Endothelial cell of umbilical vein (primary cell): ENCODE results near the gene RIOK3. TPM values are rescaled to one million over a fixed set of nuclear protein-coding genes. Genes with fewer than 3 reads are reported as not detected.
A peak's percentile ranks its signal among the peaks of the same experiment; 100 is the strongest.

ENCODE experiments used
- BruUV-seq: library from RNA; stranded (reverse); fragments of 400-500 nt; replicated peaks from 2 replicates; lab custom pipeline; 2021; lab: Mats Ljungman, UMichigan
- CTCF ChIA-PET: fragments of 300-600, 350-600 bp; sonication (Branson Sonifier 250); formaldehyde crosslinking; loops from one replicate; lab custom pipeline; 2021; ENCODE audit warnings: antibody characterized with exemption, inconsistent platforms; lab: Charles Lee
- POLR2A ChIA-PET: fragments of 300-600, 350-600 bp; sonication (Branson Sonifier 250); formaldehyde crosslinking; loops from one replicate; lab custom pipeline; 2021; ENCODE audit warnings: antibody characterized with exemption, inconsistent platforms; lab: Charles Lee
- DNase-seq: peaks from one replicate; pipeline ENCODE4 v3.0.0-alpha.2; 2011; ENCODE audit warnings: low read depth, low spot score
- FAIRE-seq: peaks from 2 replicates; lab custom pipeline; 2011; peaks lifted over from hg19 to GRCh38; lab: Jason Lieb, UNC
- H2AFZ ChIP-seq: 2 replicates; pipeline ENCODE4 v1.6.0; 2012; ENCODE audit warnings: low read depth, low read length, control low read depth, inconsistent platforms
- H3K27ac ChIP-seq: 2 replicates; pipeline ENCODE4 v1.5.1; 2011; ENCODE audit warnings: low read depth, mild to moderate bottlenecking, control low read depth, low read length, moderate library complexity; ENCODE audit not compliant: insufficient read depth
- H3K27me3 ChIP-seq, 2 experiments: 2 replicates each; pipeline versions ENCODE4 v1.6.0 to v1.6.1; 2011; ENCODE audit warnings: low read length in 2 of 2, mixed read lengths in 1 of 2; ENCODE audit not compliant: control insufficient read depth in 2 of 2, insufficient read depth in 2 of 2
- H3K36me3 ChIP-seq, 2 experiments: 2 replicates in 1 of 2; 3 replicates in 1 of 2; pipeline ENCODE4 v1.5.1; 2011; ENCODE audit warnings: low read length in 2 of 2, mild to moderate bottlenecking in 1 of 2, moderate library complexity in 1 of 2; ENCODE audit not compliant: control insufficient read depth in 2 of 2, insufficient read depth in 2 of 2; ENCODE audit errors: extremely low read depth in 1 of 2
- H3K4me1 ChIP-seq: 3 replicates; pipeline ENCODE4 v1.5.1; 2011; ENCODE audit warnings: mild to moderate bottlenecking, low read length; ENCODE audit not compliant: control insufficient read depth, insufficient read depth; ENCODE audit errors: extremely low read depth
- H3K4me2 ChIP-seq: 2 replicates; pipeline ENCODE4 v1.6.1; 2011; ENCODE audit warnings: low read length, control low read depth, mixed read lengths; ENCODE audit not compliant: insufficient read depth
- H3K4me3 ChIP-seq, 3 experiments: fragments of 200-600 bp in 1 of 3; sonication (generic), shearing (Covaris generic) in 1 of 3; replicated peaks in 1 of 3; 2 replicates each; pipeline ENCODE4 v1.5.1; 2011 to 2016; ENCODE audit warnings: control low read depth in 3 of 3, low read length in 3 of 3, mild to moderate bottlenecking in 2 of 3, inconsistent platforms in 1 of 3, low read depth in 1 of 3, moderate library complexity in 1 of 3; ENCODE audit not compliant: insufficient read depth in 1 of 3
- H3K79me2 ChIP-seq: 2 replicates; pipeline ENCODE4 v1.6.0; 2012; ENCODE audit warnings: low read length, inconsistent platforms; ENCODE audit not compliant: control insufficient read depth, insufficient read depth
- H3K9ac ChIP-seq: replicated peaks from 2 replicates; pipeline ENCODE3; 2011; ENCODE audit warnings: low read length, control low read depth; ENCODE audit not compliant: insufficient read depth; ENCODE audit errors: extremely low read depth
- H3K9me1 ChIP-seq: replicated peaks from 3 replicates; pipeline ENCODE4 v1.6.0; 2011; ENCODE audit warnings: mild to moderate bottlenecking, low read length; ENCODE audit not compliant: control insufficient read depth, insufficient read depth; ENCODE audit errors: extremely low read depth
- H3K9me3 ChIP-seq: replicated peaks from 2 replicates; pipeline ENCODE4 v1.5.1; 2012; ENCODE audit warnings: low read length, inconsistent platforms; ENCODE audit not compliant: control insufficient read depth, insufficient read depth
- H4K20me1 ChIP-seq: replicated peaks from 2 replicates; pipeline ENCODE3; 2011; ENCODE audit warnings: mild to moderate bottlenecking, low read length; ENCODE audit not compliant: control insufficient read depth, insufficient read depth; ENCODE audit errors: extremely low read depth
- EZH2 ChIP-seq: IDR thresholded peaks from 2 replicates; pipeline ENCODE4 v1.6.1; 2012; ENCODE audit warnings: borderline replicate concordance, low read depth, mild to moderate bottlenecking, moderate library complexity, low read length, inconsistent platforms; ENCODE audit not compliant: severe bottlenecking
- GATA2 ChIP-seq: IDR thresholded peaks from 2 replicates; pipeline ENCODE4 v1.7.0; 2011; ENCODE audit warnings: low read depth, mild to moderate bottlenecking, moderate library complexity, mixed read lengths, low read length; ENCODE audit not compliant: insufficient read length, insufficient read depth
- JUN ChIP-seq: IDR thresholded peaks from 2 replicates; pipeline ENCODE4 v1.6.1; 2011; ENCODE audit warnings: borderline replicate concordance, low read depth; ENCODE audit not compliant: insufficient read length, insufficient read depth
- MYC ChIP-seq: IDR thresholded peaks from one replicate; pipeline ENCODE4 v1.6.1; 2011; ENCODE audit warnings: mild to moderate bottlenecking, low read depth, low read length
- POLR2A ChIP-seq: IDR thresholded peaks from 2 replicates; pipeline ENCODE4 v1.6.1; 2012; ENCODE audit warnings: low read depth, mild to moderate bottlenecking, control low read depth, low read length
- POLR2AphosphoS5 ChIP-seq: IDR thresholded peaks from 2 replicates; pipeline ENCODE4 v1.6.1; 2012; ENCODE audit warnings: low read depth, mild to moderate bottlenecking, control low read depth, low read length, moderate library complexity; ENCODE audit not compliant: insufficient read depth
- dilution Hi-C: fragments of 300-500 bp; cut with MboI; formaldehyde crosslinking; loops from one replicate; pipeline ENCODE4 v1.15.0; 2019; ENCODE audit warnings: low sequenced_read_pairs; ENCODE audit not compliant: extremely low pct_ligation_motif_present
- intact Hi-C: fragments of 100-400 bp; cut with micrococcal nuclease; formaldehyde crosslinking; loops from one replicate; pipeline ENCODE4 v1.10.0; 2022
- polyA plus RNA-seq, 4 experiments: library from polyadenylated mRNA; depleted of rRNA in 3 of 4; stranded (reverse) in 3 of 4; unstranded in 1 of 4; fragments of >200 nt; gene quantifications; 2 replicates each; pipeline versions ENCODE4 v1.2.1 to v1.2.3, GENCODE V29; 2011 to 2012; ENCODE audit warnings: missing spikeins in 1 of 4
- total RNA-seq: library from RNA; stranded (reverse); gene quantifications from 2 replicates; pipeline ENCODE4 v1.2.3, GENCODE V29; 2021
- TF ChIP-seq, protein P1 (sequence below): IDR thresholded peaks from 2 replicates; pipeline ENCODE4 v1.6.1; 2011; ENCODE audit not compliant: insufficient read depth, insufficient read length
- TF ChIP-seq, protein P2 (sequence below), 2 donors: IDR thresholded peaks; 1 replicate in 1 of 2; 2 replicates in 1 of 2; pipeline ENCODE4 v1.5.1; 2011; ENCODE audit warnings: low read length in 2 of 2, mild to moderate bottlenecking in 2 of 2, moderate library complexity in 2 of 2, control low read depth in 1 of 2, inconsistent platforms in 1 of 2, low read depth in 1 of 2; ENCODE audit not compliant: insufficient read depth in 1 of 2; ENCODE audit errors: extremely low read depth in 1 of 2

The RIOK3 gene
- total and polyA plus RNA-seq, 2 donors (not counting 3 experiments of a cell fraction or from before 2014, with no cell fraction given): 14.8 to 50.7 TPM

DNA sequence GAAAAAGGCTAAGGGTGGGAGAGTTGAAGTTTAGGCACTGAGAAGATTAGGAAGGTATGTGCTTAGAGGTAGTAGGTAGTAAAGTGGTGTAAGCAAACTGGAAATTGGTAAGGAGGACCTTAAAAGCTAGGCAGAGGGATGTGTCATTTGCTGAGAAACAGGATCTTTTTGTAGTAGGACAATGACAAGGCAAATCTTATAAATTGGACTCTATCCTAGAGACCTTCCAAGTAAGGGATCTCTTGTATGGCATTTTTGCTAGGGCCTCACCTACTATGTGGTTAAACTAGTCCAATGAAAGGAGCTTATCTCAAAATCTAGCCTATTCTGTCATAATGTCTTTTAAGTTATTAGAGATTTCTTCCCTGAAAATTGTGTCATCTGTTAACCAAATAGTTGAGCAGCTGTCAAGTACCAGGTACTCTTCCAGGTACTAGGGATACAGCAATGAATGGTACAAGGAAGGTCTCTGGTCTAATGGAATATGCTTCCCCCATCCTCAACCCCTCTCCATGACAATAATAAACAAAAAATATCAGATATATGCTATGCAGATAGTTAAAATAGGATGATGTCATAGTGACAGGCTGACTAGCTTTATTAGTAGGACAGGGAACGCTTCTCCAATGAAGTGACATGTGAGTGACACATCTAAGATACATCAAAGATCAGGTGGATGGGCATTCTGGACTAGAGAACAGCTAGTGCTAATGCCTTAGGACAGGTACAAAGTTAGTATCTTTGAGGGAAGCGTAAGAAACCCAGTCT is 17.7 kb downstream of the RIOK3 start:
- Histone ChIP-seq H3K27ac (no peak overlapping the region), H3K9me1 (no peaks in the 10 kb centered on the region), H3K9ac (no peak overlapping the region), H3K36me3 (peaks cover 22 to 23% of the 10 kb centered on the region in 2 experiments), H4K20me1 (no peaks in the 10 kb centered on the region), H3K27me3 (no peaks in the 10 kb centered on the region), H3K79me2 (no peaks in the 10 kb centered on the region), H3K4me2 (no peak overlapping the region), H2AFZ (no peak overlapping the region), H3K9me3 (no peaks in the 10 kb centered on the region), H3K4me3 (no peak overlapping the region), H3K4me1 (no peaks in the 10 kb centered on the region)
- CTCF ChIA-PET: interaction anchor here (2.3 kb wide), 1 partner anchor 28 kb away, joined by 8 read pairs; no protein-coding TSS in a partner anchor
- POLR2A ChIA-PET: no interaction called here
- TF ChIP-seq JUN (peak; percentile 10), POLR2AphosphoS5 (no peak)
- intact Hi-C loops (no loop called here), dilution Hi-C loops (no loop called here)
- no peak for DNase-seq
- BruUV-seq: no TSS peak
- no peak for FAIRE-seq

GRCh38 chr18:23471486-23471885 is 18.4 kb downstream of the RIOK3 start:
- H3K9me3 ChIP-seq: no peaks in the 10 kb centered on the region
- FAIRE-seq (no peak), DNase-seq (no peak)
- no peak overlapping the region for H2AFZ ChIP-seq
- ChIA-PET POLR2A (no interaction called here), CTCF (interaction anchor here (0.8 to 2.3 kb wide), 3 partner anchors 13 to 232 kb away, joined by 3 to 8 read pairs (median 4); no protein-coding TSS in a partner anchor)
- no peaks in the 10 kb centered on the region for H3K4me1 ChIP-seq
- H3K79me2 ChIP-seq: no peaks in the 10 kb centered on the region
- no peak overlapping the region for H3K4me3 ChIP-seq
- no peaks in the 10 kb centered on the region for H3K27me3 ChIP-seq
- H3K9ac ChIP-seq: no peak overlapping the region
- intact Hi-C loops: no loop called here
- H3K36me3 ChIP-seq: peaks cover 22 to 23% of the 10 kb centered on the region in 2 experiments
- dilution Hi-C loops: no loop called here
- H3K27ac ChIP-seq: no peak overlapping the region
- H4K20me1 ChIP-seq: no peaks in the 10 kb centered on the region
- H3K4me2 ChIP-seq: no peak overlapping the region
- TF ChIP-seq MYC (no peak), POLR2A (no peak), EZH2 (no peak), GATA2 (no peak), POLR2AphosphoS5 (no peak)
- TF ChIP-seq, protein P1, sequence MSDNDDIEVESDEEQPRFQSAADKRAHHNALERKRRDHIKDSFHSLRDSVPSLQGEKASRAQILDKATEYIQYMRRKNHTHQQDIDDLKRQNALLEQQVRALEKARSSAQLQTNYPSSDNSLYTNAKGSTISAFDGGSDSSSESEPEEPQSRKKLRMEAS: no peak
- TF ChIP-seq, protein P2, sequence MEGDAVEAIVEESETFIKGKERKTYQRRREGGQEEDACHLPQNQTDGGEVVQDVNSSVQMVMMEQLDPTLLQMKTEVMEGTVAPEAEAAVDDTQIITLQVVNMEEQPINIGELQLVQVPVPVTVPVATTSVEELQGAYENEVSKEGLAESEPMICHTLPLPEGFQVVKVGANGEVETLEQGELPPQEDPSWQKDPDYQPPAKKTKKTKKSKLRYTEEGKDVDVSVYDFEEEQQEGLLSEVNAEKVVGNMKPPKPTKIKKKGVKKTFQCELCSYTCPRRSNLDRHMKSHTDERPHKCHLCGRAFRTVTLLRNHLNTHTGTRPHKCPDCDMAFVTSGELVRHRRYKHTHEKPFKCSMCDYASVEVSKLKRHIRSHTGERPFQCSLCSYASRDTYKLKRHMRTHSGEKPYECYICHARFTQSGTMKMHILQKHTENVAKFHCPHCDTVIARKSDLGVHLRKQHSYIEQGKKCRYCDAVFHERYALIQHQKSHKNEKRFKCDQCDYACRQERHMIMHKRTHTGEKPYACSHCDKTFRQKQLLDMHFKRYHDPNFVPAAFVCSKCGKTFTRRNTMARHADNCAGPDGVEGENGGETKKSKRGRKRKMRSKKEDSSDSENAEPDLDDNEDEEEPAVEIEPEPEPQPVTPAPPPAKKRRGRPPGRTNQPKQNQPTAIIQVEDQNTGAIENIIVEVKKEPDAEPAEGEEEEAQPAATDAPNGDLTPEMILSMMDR (IDR thresholded peaks at IDR 0.05; ENCODE audit: extremely low read depth in 1 of 2, insufficient read depth in 1 of 2, low read depth in 1 of 2, low read length in 2 of 2): no peak
- no TSS peak for BruUV-seq
- H3K9me1 ChIP-seq: no peaks in the 10 kb centered on the region
